D721Med (cell line): ENCODE measurements around the gene PFDN1.

Experiments used
- DNase-seq: peaks from one replicate; pipeline ENCODE4 v3.0.0; 2011; ENCODE audit warnings: low spot score; ENCODE audit not compliant: insufficient read length
- FAIRE-seq: peaks from 2 replicates; lab custom pipeline; 2011; peaks lifted over from hg19 to GRCh38; lab: Jason Lieb, UNC
- TF ChIP-seq, protein P1 (sequence below): IDR thresholded peaks from 2 replicates; pipeline ENCODE4 v1.5.1; 2012; ENCODE audit warnings: mild to moderate bottlenecking, control low read depth; ENCODE audit not compliant: insufficient read depth; ENCODE audit errors: missing control alignments

PFDN1 gene

DNA sequence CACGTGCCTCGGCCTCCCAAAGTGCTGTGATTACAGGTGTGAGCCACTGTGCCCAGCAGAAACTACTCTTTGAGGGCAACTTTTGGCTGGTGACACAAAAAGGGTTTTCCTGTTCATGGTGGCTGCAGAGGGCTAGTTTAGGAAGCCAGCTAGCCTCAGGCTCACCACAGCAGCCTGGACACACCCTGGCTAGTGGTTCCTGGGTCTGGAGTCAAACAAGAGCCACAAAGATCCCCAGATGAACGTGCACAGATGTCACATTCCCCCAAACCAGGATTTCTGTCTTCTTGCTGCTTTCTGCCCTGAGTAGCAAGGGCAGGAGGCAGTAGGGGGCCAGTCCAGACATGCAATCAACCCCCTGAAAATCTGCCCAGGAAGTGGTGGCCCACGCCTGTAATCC lies 36.7 kb upstream of the PFDN1 start:
- TF ChIP-seq, protein P1, sequence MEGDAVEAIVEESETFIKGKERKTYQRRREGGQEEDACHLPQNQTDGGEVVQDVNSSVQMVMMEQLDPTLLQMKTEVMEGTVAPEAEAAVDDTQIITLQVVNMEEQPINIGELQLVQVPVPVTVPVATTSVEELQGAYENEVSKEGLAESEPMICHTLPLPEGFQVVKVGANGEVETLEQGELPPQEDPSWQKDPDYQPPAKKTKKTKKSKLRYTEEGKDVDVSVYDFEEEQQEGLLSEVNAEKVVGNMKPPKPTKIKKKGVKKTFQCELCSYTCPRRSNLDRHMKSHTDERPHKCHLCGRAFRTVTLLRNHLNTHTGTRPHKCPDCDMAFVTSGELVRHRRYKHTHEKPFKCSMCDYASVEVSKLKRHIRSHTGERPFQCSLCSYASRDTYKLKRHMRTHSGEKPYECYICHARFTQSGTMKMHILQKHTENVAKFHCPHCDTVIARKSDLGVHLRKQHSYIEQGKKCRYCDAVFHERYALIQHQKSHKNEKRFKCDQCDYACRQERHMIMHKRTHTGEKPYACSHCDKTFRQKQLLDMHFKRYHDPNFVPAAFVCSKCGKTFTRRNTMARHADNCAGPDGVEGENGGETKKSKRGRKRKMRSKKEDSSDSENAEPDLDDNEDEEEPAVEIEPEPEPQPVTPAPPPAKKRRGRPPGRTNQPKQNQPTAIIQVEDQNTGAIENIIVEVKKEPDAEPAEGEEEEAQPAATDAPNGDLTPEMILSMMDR: no peak
- DNase-seq (no peak), FAIRE-seq (no peak)

GRCh38 chr5:140338908-140339307 lies 36.0 kb upstream of the PFDN1 start:
- TF ChIP-seq, protein P1: no peak
- no peak for FAIRE-seq
- no peak for DNase-seq

DNA sequence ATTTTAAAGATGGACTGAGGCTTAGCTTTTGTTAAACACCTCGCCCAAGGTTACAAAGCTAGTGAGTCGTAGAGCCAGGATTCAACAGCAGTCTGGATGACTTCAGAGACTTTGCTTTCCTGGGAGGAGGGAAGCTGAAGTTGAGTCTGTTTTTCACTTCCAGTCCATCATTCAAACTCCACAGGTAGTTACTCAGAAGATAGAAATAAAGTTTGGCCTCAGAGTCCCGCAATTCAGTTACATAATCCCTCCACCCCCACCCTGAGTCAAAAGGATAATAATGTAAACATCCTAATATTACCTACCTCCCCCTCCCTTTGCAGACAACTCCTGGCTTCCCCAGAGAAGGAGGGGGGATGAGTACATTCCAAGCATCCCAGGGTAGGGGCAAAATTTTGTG lies 35.4 kb upstream of the PFDN1 start:
- no peak for FAIRE-seq
- no peak for DNase-seq
- TF ChIP-seq, protein P1: no peak

- FAIRE-seq: no peak
- no peak for DNase-seq
- TF ChIP-seq, protein P1: no peak
Measured at GRCh38 chr5:140337880-140338279, 35.0 kb upstream of the PFDN1 start.

- DNase-seq (no peak), FAIRE-seq (no peak)
- TF ChIP-seq, protein P1: no peak
Measured at GRCh38 chr5:140336388-140336787, 33.5 kb upstream of the PFDN1 start.

- TF ChIP-seq, protein P1: no peak
- DNase-seq: no peak
- no peak for FAIRE-seq
Measured at GRCh38 chr5:140331638-140332037, 28.7 kb upstream of the PFDN1 start.

- FAIRE-seq: no peak
- TF ChIP-seq, protein P1: no peak
- DNase-seq: no peak
Measured at GRCh38 chr5:140329739-140330481, 27.0 kb upstream of the PFDN1 start.
